Measurements from ENCODE around the gene SP140L. TPM values are rescaled to one million over a fixed set of nuclear protein-coding genes. Genes with fewer than 3 reads are reported as not detected.

The SP140L gene
- total and polyA plus RNA-seq, 2 experiments from 2014 or later, result 8.0 to 11.5 TPM

- Histone ChIP-seq H3F3A (ENCODE audit: insufficient read depth) (no peaks in the 10 kb centered on the region), H3K27ac (no peak overlapping the region), H3K36me3 (ENCODE audit: low read depth) (no peaks in the 10 kb centered on the region), H3K4me3 (no peak overlapping the region), H4K20me1 (ENCODE audit: insufficient read depth) (no peaks in the 10 kb centered on the region), H2AFZ (no peak overlapping the region), H3K27me3 (replicated peaks; ENCODE audit: insufficient read depth) (no peaks in the 10 kb centered on the region), H3K4me2 (ENCODE audit: unreplicated experiment) (no peak overlapping the region), H3K9ac (no peak overlapping the region), H3K9me3 (ENCODE audit: low read depth) (no peaks in the 10 kb centered on the region), H3K9me2 (ENCODE audit: insufficient read depth) (no peaks in the 10 kb centered on the region), H3K4me1 (ENCODE audit: insufficient read depth) (no peaks in the 10 kb centered on the region), H3K79me2 (ENCODE audit: insufficient read depth) (no peaks in the 10 kb centered on the region)
- WGBS, 2 experiments (ENCODE audit: low coverage in 1 of 2, low lambda C conversion rate in 2 of 2, missing lambda C conversion rate in 2 of 2), result 54 to 65% methylated on average over 2 of the region's 2 CpGs
- DNase-seq, result no peak
- in situ Hi-C loops (cut with MboI), result no loop called here
- TF ChIP-seq EZH2 (IDR thresholded peaks at IDR 0.05; ENCODE audit: insufficient read depth, poor library complexity, severe bottlenecking), result no peak
- no peak for TF ChIP-seq EZH2phosphoT487 (IDR thresholded peaks at IDR 0.05; ENCODE audit: insufficient read depth, low read depth)
Measured at GRCh38 chr2:230321031-230321430, 6.0 kb upstream of the SP140L start.

GRCh38 chr2:230322561-230323384 is 4.2 kb upstream of the SP140L start:
- Histone ChIP-seq H3K27ac (no peak overlapping the region), H4K20me1 (ENCODE audit: insufficient read depth) (no peaks in the 10 kb centered on the region), H3K4me3 (no peak overlapping the region), H3K4me1 (ENCODE audit: insufficient read depth) (peaks cover 9% of the 10 kb centered on the region; the same call in 1 of the 2 replicates), H3K36me3 (ENCODE audit: low read depth) (no peaks in the 10 kb centered on the region), H3K79me2 (ENCODE audit: insufficient read depth) (peaks cover 7% of the 10 kb centered on the region), H3K27me3 (replicated peaks; ENCODE audit: insufficient read depth) (no peaks in the 10 kb centered on the region), H3K9me2 (ENCODE audit: insufficient read depth) (no peaks in the 10 kb centered on the region), H3K9me3 (ENCODE audit: low read depth) (no peaks in the 10 kb centered on the region), H3K4me2 (ENCODE audit: unreplicated experiment) (no peak overlapping the region), H3F3A (ENCODE audit: insufficient read depth) (no peaks in the 10 kb centered on the region), H3K9ac (no peak overlapping the region), H2AFZ (no peak overlapping the region)
- in situ Hi-C loops (cut with MboI), result no loop called here
- TF ChIP-seq EZH2phosphoT487 (IDR thresholded peaks at IDR 0.05; ENCODE audit: insufficient read depth, low read depth), result no peak
- TF ChIP-seq EZH2 (IDR thresholded peaks at IDR 0.05; ENCODE audit: insufficient read depth, poor library complexity, severe bottlenecking), result no peak
- DNase-seq, result no peak
- WGBS, 2 experiments (ENCODE audit: low coverage in 1 of 2, low lambda C conversion rate in 2 of 2, missing lambda C conversion rate in 2 of 2), result 69 to 77% methylated on average over 10 to 12 of the region's 12 CpGs

GRCh38 chr2:230323385-230324106 is 3.4 kb upstream of the SP140L start:
- no peaks in the 10 kb centered on the region for H3F3A ChIP-seq (ENCODE audit: insufficient read depth)
- in situ Hi-C loops (cut with MboI), result no loop called here
- WGBS, 2 experiments (ENCODE audit: low coverage in 1 of 2, low lambda C conversion rate in 2 of 2, missing lambda C conversion rate in 2 of 2), result 77 to 83% methylated on average over 18 of the region's 18 CpGs

GRCh38 chr2:230324503-230324902 is 2.5 kb upstream of the SP140L start:
- H3K27ac ChIP-seq, result no peak overlapping the region
- H4K20me1 ChIP-seq (ENCODE audit: insufficient read depth), result no peaks in the 10 kb centered on the region
- TF ChIP-seq EZH2 (IDR thresholded peaks at IDR 0.05; ENCODE audit: insufficient read depth, poor library complexity, severe bottlenecking) (no peak), EZH2phosphoT487 (IDR thresholded peaks at IDR 0.05; ENCODE audit: insufficient read depth, low read depth) (no peak)
- H3K4me1 ChIP-seq (ENCODE audit: insufficient read depth), result peaks cover 14% of the 10 kb centered on the region
- H3K27me3 ChIP-seq (replicated peaks; ENCODE audit: insufficient read depth), result no peaks in the 10 kb centered on the region
- peaks cover 25% of the 10 kb centered on the region for H3K79me2 ChIP-seq (ENCODE audit: insufficient read depth)
- DNase-seq, result no peak
- 65 to 77% methylated on average over 5 of the region's 5 CpGs for WGBS, 2 experiments (ENCODE audit: low coverage in 1 of 2, low lambda C conversion rate in 2 of 2, missing lambda C conversion rate in 2 of 2)
- H2AFZ ChIP-seq, result no peak overlapping the region
- H3K36me3 ChIP-seq (ENCODE audit: low read depth), result 0 out of 2 replicates have a peak, but pooled peaks cover 3% of the 10 kb centered on the region
- H3K9me3 ChIP-seq (ENCODE audit: low read depth), result no peaks in the 10 kb centered on the region
- H3K9me2 ChIP-seq (ENCODE audit: insufficient read depth), result no peaks in the 10 kb centered on the region
- H3K4me2 ChIP-seq (ENCODE audit: unreplicated experiment), result no peak overlapping the region
- in situ Hi-C loops (cut with MboI), result no loop called here
- no peak overlapping the region for H3K9ac ChIP-seq
- no peak overlapping the region for H3K4me3 ChIP-seq
- no peaks in the 10 kb centered on the region for H3F3A ChIP-seq (ENCODE audit: insufficient read depth)

More at GRCh38 chr2:230323385-230324106, 3.4 kb upstream of the SP140L start:
- Histone ChIP-seq H3K9me2 (ENCODE audit: insufficient read depth) (no peaks in the 10 kb centered on the region), H3K79me2 (ENCODE audit: insufficient read depth) (peaks cover 15% of the 10 kb centered on the region), H3K27me3 (replicated peaks; ENCODE audit: insufficient read depth) (no peaks in the 10 kb centered on the region), H3K9ac (no peak overlapping the region), H3K36me3 (ENCODE audit: low read depth) (0 out of 2 replicates have a peak, but pooled peaks cover 3% of the 10 kb centered on the region), H3K4me2 (ENCODE audit: unreplicated experiment) (no peak overlapping the region), H3K4me1 (ENCODE audit: insufficient read depth) (peaks cover 14% of the 10 kb centered on the region), H3K27ac (no peak overlapping the region), H2AFZ (no peak overlapping the region), H3K9me3 (ENCODE audit: low read depth) (no peaks in the 10 kb centered on the region), H3K4me3 (no peak overlapping the region), H4K20me1 (ENCODE audit: insufficient read depth) (no peaks in the 10 kb centered on the region)
- peak; percentile 9 for DNase-seq
- no peak for TF ChIP-seq EZH2 (IDR thresholded peaks at IDR 0.05; ENCODE audit: insufficient read depth, poor library complexity, severe bottlenecking)
- no peak for TF ChIP-seq EZH2phosphoT487 (IDR thresholded peaks at IDR 0.05; ENCODE audit: insufficient read depth, low read depth)
